HG03378 (cell line): ENCODE results near the gene MAP2K2.

Experiments used
- ATAC-seq: cut with Tn5 transposase; IDR thresholded peaks from one replicate; pipeline ENCODE4 v1.9.1; 2021; ENCODE audit warnings: mild to moderate bottlenecking, moderate library complexity; ENCODE audit not compliant: unreplicated experiment

The MAP2K2 gene

DNA sequence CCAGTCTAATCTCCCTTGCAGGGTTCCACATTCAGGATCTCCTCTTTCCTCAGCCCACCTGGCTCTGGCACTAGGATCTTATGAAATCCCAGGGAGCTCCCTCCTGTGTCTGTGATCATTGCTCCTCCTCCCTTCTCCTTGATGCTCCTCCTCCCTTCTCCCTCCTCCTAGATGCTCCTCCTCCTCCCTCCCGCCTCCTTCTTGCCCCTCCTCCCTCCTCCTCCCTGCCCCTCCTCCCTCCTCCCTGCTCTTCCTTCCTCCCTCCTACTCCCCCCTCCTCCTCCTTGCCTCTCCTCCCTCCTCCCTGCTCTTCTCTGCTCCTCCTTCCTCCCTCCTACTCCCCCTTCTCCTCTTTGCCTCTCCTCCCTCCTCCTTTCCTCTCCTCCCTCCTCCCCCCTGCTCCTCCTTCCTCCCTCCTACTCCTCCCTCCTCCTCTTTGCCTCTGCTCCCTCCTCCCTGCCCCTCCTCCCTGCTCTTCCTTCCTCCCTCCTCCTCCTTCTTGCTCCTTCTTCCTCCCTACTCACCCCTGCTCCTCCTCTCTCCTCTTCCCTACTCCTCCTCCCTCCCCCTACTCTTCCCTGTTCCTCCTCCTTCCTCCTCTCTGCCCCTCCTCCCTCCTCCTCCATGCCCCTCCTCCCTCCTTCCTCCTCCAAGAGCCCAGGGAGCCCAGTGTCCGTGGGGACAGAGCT is 42.3 kb downstream of the MAP2K2 start:
- ATAC-seq, result no peak

DNA sequence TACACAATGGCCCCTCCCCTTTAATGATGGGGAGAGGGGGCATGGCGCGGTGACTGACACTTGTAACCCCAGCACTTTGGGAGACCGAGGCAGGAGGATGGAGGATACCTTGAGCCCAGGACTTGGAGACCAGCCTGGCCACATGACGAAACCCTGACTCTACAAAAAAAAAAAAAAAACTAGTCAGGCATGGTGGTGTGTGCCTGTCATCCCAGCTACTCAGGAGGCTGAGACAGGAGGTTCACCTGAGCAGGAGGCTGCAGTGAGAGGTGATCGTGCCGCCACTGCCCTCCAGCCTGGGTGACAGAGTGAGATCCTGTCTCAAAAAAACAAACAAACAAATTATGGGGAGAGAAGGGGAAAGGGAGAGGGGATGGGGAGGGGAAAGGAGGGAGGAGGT is 43.4 kb downstream of the MAP2K2 start:
- ATAC-seq, result no peak

GRCh38 chr19:4077800-4078684 is 45.9 kb downstream of the MAP2K2 start:
- ATAC-seq, result no peak

- no peak for ATAC-seq
These were observed 46.9 kb downstream of the MAP2K2 start for GRCh38 chr19:4077007-4077374.

DNA sequence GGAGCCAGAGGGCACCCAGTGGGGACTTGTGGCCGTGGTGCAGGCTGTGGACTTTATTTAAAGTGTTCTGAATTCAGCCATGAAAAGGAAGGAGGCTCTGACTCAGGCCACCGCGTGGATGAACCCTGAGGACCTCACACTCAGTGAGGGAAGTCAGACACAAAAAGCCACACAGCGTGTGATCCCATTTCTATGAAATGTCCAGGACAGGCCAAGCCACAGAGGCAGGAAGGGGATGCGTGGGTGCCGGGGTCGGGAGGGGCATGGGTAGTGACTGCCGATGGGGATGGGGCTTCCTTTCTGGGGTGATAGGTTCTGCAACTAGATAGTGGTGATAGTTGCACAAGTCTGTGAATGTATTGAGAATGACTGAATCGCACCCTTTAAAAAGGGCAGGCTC is 48.5 kb downstream of the MAP2K2 start:
- ATAC-seq, result no peak

DNA sequence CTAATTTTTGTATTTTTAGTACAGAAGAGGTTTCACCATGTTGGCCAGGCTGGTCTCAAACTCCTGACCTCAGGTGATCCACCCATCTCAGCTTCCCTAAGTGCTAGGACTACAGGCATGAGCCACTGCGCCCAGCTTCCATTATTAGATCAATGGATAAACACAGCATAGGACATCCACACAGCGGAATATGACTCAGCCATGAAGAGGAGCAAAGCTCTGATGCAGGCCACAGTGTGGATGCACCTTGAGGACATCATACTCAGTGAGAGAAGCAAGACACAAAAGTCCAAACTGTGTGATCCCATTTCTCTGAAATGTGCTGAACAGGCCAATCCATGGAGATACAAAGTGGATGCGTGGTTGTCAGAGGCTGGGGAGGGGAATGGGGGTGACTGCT is 52.3 kb downstream of the MAP2K2 start:
- ATAC-seq, result no peak

DNA sequence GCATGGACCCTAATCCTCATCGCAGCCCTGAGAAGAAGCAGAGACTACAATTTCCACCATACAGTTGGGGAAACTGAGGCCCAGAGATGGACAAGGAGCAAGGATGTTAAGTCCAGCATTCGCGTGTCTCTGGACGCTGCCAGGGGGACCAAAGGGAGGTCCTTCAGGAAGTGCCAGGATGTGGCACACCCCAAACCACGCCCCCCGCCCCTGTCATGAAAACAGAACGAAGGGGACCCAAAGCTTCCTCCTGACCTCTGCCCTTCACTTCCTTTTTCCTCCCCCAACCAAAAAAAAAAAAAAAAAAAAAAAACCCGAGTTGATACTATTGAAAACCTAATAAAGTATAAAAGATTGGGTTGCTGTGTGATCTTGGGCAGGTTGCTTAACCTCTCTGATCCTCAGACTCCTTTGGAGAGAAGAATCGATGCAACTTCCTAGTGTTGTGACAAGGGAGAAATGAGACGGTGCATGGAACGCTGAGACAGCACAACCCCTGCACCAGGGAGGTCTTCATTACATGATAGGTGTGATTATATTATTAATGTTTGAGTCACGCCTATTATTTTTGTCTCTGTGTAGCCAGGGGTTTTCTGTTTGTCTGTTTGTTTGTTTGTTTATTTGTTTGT is 54.5 kb downstream of the MAP2K2 start:
- ATAC-seq, result no peak

GRCh38 chr19:4068047-4068966 is 55.6 kb downstream of the MAP2K2 start:
- ATAC-seq, result no peak

- ATAC-seq, result no peak
These were observed 56.4 kb downstream of the MAP2K2 start for GRCh38 chr19:4067396-4068046.

DNA sequence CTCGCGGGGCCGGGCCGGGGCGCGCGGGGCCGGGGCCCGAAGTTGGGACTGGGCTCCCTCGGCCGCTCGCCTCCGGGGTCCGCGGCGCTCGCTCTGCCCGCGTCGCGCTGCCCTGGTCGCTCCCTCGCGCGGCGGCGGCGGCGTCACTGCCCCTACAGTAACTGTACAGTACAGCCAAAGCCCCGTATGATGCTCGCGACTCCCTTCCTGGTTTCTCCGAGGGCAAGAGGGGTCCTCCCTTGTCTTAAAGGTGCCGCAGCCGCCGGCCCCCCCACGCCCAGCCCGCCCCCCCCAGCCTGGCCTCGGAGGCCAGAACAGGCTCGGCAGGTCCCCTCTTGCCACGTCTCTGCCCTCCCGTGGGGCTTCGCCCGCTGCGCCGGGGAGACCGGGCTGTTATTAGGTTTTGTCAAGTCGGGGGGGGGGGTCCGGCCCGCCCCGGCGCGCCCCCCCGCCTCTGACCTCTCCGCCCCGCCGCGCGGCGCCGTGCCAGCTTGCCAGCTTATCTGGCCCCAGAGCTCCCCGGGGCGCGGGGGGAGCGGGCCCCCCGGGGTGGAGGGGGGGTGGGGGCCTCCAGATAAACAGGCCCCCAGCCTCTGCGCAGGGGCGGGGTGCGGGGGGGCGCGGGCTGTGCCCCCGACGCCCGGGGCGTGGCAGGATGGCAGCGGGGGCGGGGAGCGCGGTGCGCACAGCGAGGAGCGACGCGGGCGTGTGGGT is 57.1 kb downstream of the MAP2K2 start, which contains the start of gene ZBTB7A:
Gene ZBTB7A, minus strand, starts transcription at position 218 of the 714 bp plus-strand sequence. CDS start 11,667 bp downstream, outside the sequence.
- ATAC-seq, result no peak

DNA sequence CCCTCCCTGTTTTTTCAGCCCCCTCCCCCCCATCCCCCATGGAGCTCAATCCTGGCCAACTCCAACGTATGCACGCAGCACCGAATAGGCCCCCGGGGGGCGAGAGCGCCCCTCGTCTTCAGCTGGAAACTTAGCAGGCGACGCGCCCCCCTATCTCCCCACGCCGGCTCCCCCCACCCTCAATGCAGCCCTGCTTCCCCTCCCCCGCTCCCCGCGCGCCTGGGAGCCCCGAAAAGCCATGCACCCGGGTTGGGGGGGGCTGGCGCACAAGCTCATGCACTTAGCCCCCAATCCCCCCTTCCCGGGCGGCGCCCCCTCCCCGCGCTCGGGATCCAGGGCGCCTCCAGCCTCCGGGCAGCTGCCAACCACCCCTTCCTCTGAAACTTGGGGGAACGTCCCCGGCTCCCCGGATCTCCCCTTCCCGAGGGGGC is 57.7 kb downstream of the MAP2K2 start:
- ATAC-seq, result no peak

- ATAC-seq, result peak; percentile 36
These were observed 58.3 kb downstream of the MAP2K2 start for GRCh38 chr19:4065430-4066175.

- ATAC-seq, result no peak
These were observed 59.2 kb downstream of the MAP2K2 start for GRCh38 chr19:4064496-4065260.

- no peak for ATAC-seq
These were observed 59.8 kb downstream of the MAP2K2 start for GRCh38 chr19:4064149-4064495.

DNA sequence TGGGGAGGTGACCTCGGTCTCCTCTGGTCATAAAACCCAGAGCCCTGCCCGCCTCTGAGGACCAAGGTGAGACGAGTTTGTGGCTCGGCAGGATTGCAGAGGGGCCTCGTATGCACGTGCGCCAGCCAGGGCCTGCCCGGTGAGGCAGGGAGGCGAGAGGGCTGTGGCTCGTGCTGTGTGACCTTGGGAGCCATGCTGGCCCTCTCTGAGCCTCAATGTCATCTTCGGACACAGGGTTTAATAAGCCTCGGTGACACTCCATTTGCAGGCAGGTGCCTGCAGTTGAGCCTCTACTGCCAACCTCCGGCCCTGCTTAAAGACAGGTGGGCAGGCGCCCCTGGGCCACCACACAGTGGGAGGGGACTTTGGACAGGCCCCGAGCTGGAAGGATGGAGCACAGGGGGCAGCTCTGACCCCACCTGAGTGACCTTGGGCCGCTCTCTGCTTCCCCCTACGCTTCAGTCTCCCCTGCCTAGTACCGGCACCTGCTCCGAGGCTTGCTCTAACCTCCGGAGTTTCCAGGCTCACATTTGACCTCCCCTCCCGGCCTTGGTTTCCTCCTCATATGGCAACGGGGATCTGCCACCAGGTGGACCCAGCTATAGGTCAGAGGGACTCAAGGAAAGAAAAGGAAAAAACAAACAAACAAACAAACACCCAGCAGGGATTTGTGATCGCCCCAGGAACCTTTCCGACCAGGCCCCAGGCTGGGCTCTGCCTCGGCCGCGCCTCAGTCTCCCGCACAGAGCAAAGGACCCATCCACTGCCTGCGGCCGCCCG is 60.4 kb downstream of the MAP2K2 start:
- ATAC-seq, result no peak

DNA sequence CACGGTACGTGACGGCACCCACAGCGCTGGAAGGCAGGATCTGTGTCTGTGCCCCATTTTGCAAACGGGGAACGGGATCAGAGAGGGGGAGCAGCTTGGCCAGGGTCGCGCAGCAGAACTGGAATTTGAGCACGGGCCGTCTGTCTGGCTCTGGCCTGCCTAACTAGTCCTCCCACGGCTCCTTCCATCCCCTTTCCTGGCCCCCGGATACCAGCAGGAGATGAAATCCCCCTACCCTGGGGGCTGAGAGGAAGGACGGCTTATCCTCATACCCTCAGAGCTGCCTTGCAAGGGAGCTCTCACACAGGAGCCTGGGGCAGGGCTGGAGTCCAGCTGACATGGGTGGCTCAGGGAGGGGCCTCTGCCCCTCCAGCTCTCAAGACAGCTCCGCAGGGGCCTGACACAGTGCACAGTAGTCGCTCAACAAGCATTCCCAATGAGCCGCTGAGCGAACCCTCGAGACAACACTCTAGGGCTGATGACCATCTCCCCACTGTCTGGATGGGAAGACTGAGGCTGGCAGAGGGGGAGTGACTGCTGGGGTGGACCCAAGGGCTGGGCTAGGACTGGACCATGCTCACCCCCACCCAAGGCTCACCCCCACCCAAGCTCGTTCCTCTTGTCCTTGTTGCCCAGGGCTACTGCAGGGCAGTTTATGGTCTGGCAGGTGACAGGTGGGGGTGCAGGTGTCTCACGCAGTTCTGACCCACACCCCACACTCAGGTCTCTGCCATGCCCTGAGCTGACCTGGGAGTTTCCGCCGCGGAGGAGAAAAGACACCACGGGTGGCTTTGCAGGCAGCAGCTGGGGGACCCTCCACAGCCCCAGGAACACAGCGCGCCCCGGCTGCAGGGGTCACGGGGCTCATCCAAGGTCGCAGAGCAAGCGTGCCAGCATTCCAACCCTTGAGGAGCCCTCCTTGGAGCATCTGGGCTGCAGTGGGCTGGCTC is 61.2 kb downstream of the MAP2K2 start:
- ATAC-seq, result no peak
